GM18907 (cell line): ENCODE measurements around the gene JAK3.
"Not testable (repeated sequence)": the region's sequence is repeated elsewhere in the genome, so short reads cannot be mapped to it uniquely, and the experiment has no call there.

Experiments used
- ATAC-seq: cut with Tn5 transposase; IDR thresholded peaks from one replicate; pipeline ENCODE4 v1.9.1; 2021; ENCODE audit warnings: mild to moderate bottlenecking, moderate library complexity; ENCODE audit not compliant: unreplicated experiment

JAK3 gene

DNA sequence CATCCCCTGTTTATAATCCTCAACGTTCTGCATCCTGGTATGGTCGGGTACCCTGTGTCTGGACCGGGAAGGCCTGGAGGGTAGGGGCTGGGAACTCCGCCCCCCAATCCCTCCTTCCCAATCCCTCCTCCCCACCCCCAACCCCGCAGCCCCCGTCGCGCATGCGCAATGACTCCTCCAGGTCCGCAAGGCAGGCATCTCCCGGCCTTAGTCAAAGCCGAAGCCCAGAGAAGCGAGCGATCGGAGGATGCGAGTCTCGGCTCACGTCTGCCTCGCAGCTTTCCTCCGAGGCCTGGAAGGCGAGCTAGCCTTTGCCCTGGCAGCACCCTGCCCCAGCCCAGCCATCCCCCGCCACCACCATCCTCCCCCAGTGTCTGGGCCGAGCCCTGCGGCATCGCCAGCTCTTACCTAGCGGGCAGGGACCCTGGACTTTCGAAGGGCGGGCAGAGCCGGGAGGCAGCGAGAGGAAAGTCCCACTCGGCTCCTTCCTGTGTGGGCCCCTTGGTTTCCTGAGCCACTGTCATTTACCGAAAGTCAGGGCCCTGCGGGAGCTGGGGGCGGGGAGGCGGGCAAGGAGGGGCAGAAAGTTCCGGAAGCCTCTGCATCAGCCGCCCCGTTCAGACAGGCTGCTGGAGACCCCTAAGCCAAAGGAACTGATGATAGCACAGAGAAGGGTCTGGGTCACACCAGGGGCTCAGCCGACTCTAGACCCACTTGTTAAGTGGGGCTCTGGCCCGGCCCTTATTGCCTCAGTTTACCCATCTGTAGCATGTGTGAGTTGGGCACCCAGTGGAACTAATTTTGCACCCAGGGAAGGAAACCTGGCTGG, at the start of gene JAK3:
Gene JAK3 (minus strand): TSS at position 445 of the 829 bp plus-strand sequence. CDS start 3,565 bp downstream, outside the sequence.
- ATAC-seq = peak; percentile 59

DNA sequence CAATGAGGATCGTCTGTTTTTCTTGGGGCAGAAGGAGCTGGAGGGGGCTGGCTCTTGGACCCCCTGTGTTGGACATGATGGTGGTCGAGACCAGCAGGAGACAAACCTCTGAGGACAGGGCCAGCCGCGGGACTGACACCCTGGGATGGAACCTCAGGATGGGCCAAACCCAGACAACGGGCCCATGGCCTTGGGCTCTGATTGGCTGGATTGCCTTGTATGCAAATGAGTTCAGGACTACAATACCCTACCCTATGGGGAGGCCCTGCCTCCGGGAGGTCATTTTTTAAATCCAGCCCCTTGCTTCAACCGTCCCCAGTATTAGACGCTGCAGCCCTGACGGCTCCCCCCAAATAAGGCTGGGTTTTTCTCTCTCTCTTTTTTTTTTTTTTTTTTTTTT, 46.0 kb upstream of the JAK3 start:
- ATAC-seq = no peak

DNA sequence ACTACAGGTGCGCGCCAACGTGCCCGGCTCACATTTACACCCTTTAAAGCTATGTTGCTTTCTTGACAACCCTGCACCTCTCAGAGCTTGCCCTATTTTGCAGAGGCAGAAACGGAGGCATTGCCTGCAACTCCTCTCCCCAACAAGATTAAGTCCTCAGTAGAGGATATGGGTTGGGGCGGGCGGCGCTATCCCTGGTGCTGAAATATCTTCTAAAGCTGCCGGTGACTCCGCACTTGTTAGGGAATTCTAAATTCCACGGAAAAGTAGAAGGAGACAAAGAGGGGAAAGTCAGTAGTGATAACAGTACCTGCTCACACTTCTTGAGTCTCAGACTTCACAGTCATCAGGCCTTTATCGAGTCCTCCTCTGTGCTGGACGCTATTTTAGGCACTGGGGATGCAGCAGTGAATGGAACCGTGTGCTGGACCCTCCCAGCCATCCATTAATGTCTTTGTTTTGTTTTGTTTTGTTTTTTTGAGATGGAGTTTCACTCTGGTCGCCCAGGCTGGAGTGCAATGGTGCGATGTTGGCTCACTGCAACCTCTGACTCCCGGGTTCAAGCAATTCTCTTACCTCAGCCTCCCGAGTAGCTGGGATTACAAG, 41.9 kb upstream of the JAK3 start:
- no peak for ATAC-seq

DNA sequence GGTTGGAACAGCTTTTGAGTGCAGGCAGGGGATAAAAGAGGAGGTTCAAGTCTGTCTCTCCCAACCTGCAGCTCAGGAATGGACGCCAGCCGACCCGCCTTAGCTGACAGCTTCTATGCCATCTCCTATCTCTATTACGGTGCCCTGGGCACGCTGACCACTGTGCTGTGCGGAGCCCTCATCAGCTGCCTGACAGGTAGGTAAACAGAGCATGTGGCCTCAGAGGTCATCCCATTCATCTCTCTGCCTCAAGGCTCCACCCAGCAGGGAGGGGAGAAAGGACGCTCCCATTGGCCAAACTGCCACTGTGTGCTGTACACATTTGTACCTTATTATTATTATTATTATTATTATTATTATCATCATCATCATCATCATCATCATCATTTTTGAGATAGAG, 40.5 kb upstream of the JAK3 start:
- no peak for ATAC-seq

DNA sequence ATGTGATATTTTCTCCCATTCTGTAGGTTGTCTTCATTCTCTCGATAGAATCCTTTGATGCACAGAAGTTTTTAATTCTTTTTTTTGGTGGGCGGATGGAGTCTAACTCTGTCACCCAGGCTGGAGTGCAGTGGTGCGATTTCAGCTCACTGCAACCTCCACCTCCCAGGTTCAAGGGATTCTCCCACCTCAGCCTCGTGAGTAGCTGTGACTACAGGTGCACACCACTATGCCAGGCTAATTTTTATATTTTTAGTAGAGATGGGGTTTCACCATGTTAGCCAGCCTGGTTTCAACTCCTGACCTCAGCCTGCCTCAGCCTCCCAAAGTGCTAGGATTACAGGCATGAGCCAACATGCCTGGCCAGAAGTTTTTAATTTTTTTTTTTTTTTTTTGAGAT, 39.4 kb upstream of the JAK3 start:
- ATAC-seq = not testable (repeated sequence)

DNA sequence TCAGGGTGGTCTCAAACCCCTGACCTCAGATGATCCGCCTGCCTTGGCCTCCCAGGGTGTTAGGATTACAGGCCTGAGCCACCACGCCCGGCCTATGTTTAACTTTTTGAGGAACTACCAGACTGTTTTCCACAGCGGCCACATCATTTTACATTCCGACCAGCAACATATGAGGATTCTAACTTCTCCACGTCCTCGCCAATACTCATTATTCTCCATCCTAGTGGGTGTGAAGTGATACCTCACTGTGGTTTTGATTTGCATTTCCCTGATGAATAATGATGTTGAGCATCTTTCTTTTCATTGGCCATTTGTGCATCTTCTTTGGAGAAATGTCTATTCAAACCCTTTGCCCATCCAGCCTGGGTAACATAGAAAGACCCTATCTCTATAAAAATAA, 38.7 kb upstream of the JAK3 start:
- no peak for ATAC-seq

DNA sequence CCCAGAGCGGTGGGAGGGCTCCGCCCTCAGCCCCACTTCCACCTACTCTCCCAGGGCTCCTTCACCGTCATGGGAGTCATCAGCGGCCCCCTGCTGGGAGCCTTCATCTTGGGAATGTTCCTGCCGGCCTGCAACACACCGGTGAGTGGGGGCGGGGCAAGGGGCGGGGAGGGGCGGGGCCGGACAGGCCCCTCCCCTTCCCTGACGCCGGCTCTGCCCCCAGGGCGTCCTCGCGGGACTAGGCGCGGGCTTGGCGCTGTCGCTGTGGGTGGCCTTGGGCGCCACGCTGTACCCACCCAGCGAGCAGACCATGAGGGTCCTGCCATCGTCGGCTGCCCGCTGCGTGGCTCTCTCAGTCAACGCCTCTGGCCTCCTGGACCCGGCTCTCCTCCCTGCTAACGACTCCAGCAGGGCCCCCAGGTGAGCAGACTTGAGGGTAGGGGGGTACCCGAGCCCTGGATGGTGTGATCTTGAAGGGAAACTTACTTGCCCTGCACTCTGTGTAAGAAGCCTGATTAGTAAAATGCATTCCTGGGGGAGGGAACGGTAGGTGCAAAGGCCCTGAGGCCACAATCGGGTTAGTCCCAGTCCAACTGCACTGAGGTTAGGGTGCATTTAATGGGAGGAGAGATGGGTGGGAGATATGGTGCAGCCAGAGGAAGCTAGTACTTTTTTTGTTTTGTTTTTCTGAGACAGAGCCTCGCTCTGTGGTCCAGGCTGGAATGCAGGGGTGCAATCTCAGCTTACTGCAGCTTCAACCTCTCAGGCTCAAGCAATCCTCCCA, 36.0 kb upstream of the JAK3 start:
- no peak for ATAC-seq

DNA sequence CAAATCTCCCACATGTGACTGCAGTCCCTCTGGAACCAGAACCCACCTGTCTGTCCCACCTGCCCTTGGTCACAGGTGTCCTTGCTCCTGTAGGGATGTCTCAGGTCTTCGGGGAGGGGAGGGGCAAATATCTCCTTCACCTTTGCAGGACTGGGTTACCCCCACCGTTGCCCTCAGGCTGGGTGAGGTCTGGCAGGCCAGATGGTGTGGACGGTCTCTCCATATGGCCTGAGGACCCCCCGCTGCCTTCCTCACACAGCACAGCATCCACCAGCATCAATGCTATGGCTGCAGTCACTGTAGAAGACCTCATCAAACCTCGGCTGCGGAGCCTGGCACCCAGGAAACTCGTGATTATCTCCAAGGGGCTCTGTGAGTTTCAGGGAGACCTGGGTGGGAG, 33.9 kb upstream of the JAK3 start:
- no peak for ATAC-seq

DNA sequence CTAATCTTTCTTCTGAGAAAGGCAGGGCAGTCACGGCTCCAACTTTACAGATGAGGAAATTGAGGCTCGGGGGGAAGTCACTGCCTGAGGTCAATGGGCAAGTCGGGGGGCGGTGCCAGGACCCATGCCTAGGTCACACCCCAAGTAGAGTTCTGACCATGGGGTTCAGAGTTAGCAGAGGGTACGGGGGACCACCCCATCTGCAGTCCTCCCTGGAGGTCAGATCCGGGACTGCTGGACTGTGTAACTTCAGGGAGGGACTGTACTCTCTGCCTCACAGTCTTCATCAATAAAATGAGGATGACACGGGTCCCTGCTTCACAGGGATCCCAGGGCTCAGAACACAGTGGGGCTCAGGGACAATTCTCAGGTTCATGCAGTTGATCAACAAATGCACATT, 31.7 kb upstream of the JAK3 start:
- no peak for ATAC-seq

DNA sequence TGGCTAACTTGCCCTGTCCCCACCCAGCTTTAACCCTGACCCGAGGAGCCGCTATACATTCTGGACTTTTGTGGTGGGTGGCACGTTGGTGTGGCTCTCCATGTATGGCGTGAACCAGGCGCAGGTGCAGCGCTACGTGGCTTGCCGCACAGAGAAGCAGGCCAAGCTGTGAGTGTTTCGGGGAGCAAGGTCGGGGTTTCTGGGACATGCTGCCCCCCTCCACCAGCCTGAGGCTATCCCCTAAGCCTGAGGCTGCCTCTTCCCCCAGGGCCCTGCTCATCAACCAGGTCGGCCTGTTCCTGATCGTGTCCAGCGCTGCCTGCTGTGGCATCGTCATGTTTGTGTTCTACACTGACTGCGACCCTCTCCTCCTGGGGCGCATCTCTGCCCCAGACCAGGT, 29.9 kb upstream of the JAK3 start:
- ATAC-seq = no peak

DNA sequence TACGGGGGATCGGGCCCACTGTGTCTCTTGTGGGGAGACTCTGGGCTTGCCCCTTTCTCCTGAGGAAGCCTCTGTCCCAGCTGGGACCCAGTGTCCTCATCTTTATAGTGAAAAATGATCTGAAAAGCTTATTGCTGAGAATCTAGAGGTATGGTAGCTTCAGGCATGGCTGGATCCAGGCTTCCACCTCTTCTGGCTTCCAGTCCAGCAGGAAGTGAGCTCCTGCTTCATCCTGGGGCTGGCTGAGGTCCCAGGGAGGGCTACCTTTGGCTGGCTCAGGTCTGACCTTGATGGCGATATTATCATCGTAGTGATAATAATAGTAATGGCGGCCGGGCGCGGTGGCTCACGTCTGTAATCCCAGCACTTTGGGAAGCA, 27.0 kb upstream of the JAK3 start:
- ATAC-seq = no peak

DNA sequence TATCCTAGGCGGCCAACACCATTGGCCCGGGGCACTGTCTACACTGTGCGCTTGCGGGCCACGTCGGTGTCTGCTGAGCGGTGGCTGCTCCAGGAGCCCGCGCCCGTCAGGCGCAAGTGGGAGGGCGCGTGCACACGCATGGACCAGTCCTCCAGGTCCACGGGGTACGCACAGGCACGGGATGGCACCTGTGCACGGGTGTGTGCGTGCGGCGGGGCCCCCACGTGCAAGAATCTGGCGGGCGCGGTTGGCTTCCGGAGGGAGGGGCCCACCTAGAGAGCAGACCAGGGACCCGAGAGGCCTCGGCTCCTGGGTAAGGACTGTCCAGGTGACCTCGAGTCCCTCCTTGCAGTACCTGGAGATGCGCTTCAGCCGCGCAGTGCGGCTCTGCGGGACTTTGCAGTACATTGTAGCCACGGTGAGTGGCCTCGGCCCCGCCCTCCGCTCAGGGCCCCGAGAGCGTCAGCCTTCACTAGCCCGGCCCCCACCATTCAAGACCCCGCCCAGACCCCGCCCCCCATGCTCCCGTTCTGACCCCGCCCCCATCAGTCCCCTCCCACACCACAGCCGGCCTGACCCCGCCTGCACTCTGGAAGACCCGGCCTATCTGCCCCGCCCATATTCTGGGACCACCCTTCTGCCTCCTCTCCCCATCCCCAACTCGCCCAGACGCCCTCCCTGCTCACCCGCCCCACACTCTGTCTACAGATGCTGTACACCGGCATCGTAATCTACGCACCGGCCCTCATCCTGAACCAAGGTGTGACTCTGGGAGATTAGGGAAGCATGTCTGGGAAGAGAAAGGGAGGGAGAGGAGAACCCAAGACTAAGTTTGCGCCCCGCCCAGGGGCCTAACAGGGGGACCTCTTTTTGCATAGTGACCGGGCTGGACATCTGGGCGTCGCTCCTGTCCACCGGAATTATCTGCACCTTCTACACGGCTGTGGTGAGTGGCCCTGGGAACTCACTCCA, 26.3 kb upstream of the JAK3 start:
- no peak for ATAC-seq

DNA sequence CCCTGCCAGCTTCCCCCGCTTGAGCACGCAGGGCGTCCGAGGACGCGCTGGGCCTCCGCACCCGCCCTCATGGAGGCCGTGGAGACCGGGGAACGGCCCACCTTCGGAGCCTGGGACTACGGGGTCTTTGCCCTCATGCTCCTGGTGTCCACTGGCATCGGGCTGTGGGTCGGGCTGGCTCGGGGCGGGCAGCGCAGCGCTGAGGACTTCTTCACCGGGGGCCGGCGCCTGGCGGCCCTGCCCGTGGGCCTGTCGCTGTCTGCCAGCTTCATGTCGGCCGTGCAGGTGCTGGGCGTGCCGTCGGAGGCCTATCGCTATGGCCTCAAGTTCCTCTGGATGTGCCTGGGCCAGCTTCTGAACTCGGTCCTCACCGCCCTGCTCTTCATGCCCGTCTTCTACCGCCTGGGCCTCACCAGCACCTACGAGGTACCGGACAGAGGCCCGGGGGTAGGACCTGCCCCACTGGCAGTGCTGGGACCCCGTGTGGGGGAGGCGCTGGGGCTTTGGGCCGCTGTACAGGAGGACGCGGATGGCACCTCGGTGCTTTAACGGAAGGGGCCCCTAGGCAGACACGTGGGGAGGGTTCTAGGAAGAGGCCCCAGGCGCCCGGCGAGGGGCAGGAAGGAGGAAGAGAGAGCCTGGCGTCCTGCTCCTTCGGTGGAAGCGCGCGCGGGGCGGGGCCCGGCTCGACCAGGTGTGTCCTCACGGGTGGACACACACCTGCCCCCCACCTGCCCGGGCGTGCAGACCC, 24.6 kb upstream of the JAK3 start:
- ATAC-seq = no peak

DNA sequence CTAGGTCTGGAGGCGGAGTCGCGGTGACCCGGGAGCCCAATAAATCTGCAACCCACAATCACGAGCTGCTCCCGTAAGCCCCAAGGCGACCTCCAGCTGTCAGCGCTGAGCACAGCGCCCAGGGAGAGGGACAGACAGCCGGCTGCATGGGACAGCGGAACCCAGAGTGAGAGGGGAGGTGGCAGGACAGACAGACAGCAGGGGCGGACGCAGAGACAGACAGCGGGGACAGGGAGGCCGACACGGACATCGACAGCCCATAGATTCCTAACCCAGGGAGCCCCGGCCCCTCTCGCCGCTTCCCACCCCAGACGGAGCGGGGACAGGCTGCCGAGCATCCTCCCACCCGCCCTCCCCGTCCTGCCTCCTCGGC, 24.1 kb upstream of the JAK3 start, which contains the start of gene SLC5A5:
Gene SLC5A5 (plus strand): TSS at position 68 of the 373 bp plus-strand sequence. CDS start 375 bp downstream, outside the sequence.
- ATAC-seq = no peak

DNA sequence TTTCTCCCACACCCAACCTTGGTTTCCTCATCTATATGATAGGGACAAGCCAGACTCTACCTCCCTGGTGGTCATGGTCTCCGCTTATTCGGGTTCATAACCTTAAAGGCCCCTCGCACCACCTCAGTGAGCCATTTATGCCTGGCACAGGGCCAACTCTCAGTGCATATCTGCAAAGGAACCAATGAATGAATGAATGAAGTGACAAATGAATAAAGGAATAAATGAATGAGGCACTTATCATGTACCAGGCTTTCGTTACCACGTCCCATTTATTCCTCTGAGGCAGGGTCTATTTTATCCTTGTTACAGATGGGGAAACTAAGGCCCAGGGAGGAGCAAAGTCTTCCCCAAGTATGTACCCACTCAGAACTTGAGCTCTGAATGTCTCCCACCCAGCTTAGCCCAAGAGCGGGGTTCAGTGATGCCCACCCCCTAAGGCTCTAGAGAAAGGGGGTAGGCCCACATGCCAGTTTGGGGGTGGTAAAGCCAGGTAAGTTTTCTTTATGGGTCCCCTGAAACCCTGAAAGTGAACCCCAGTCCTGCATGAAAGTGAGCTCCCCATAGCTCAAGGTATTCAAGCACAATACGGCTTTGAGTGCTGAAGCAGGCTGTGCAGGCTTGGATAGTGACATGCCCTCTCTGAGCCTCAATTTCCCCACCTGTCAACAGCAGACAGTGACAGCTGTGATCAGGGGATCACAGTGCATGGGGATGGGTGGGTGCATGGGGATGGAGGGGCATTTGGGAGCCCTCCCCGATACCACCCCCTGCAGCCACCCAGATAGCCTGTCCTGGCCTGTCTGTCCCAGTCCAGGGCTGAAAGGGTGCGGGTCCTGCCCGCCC, 23.5 kb upstream of the JAK3 start:
- no peak for ATAC-seq

DNA sequence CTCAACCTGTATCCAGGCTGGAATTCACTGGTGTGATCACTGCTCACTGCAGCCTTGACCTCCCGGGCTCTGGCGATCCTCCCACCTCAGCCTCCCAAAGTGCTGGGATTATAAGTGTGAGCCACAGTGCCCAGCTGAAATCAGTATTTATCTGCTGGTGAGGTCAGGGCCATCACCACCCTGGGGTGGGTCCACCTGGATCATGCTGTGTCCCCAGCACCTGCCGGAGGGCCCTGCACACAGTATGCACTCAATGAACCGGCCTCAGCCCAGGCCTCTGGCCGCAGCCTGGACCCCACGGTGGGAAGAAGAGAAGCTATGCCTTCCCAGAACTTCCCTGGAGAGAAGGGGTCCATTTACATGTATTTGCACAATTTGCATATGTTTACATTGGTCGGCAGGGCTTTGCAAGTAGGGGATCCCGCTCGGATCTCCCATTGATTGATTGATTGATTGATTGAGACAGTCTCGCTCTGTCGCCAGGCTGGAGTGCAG, 21.4 kb upstream of the JAK3 start:
- ATAC-seq = no peak

DNA sequence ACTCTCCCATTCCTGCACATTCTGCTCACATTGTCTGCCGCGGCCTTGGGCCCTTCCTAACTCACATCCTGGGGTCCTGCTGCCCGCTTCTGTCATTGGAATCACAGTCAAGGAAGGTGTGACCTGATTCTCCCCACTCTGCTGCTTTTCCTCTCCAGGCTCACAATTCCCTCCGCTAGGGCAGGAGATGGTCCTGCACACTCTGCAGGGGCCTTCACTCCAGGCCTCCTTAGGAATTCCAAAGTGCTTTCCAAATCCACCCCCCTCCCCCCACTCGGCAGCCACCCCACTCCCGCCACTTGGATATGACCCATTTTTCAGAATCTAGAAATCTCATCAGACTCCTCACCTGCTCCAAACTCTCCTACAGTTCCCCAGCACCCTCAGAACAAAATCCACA, 20.9 kb upstream of the JAK3 start:
- ATAC-seq = no peak

DNA sequence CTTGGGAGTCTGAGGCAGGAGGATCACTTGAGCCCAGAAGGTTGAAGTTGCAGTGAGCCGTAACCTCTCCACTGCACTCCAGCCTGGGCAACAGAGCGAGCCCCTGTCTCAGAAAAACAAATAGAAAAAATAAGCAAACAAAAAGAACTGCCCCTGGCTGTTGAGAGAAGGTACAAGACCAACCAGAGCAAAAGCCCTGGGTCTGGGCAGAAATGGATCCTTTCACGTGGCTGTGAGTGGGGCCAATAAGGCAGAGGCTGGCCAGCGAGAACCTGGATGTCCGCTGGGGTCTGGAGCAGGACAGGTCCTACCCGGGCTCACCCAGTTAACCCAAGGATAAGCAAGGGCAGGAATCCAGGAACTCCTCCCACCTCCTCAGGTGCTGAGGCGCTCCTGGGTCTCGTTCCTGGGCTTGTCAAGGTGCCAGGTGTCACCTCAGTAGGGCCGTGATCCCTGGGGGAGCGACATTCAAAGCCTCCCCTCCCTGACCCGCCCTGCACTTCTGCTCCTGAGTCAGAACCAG, 19.2 kb upstream of the JAK3 start:
- no peak for ATAC-seq
